Measurements from ENCODE around the gene IKZF3.

DNA sequence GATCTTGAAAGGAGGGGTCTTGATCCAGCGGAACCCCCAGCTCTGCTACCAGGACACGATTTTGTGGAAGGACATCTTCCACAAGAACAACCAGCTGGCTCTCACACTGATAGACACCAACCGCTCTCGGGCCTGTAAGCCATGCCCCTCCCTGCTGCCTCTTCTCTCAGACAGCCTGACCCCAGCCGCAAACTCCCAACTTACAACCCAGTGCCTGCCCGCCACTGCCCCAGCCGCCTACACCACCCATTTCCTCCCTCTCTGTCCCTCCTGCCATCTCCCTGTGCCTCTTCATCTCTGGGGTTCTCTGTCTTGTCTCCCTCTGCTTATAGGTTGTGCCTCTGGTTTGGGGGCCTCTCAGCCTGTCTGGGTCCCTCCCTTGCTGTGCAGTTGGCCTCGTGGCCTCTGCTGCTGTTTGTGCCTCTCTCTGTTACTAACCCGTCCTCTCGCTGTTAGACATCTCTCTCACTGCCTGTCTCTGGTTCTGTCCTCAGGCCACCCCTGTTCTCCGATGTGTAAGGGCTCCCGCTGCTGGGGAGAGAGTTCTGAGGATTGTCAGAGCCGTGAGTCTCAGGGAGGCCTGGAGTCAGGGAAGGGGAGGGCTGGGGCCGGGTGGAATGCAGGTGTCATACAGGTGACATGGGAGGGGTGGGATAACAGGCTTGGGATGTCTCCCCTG lies 154.7 kb downstream of the IKZF3 start:
- TF ChIP-seq, protein P1, sequence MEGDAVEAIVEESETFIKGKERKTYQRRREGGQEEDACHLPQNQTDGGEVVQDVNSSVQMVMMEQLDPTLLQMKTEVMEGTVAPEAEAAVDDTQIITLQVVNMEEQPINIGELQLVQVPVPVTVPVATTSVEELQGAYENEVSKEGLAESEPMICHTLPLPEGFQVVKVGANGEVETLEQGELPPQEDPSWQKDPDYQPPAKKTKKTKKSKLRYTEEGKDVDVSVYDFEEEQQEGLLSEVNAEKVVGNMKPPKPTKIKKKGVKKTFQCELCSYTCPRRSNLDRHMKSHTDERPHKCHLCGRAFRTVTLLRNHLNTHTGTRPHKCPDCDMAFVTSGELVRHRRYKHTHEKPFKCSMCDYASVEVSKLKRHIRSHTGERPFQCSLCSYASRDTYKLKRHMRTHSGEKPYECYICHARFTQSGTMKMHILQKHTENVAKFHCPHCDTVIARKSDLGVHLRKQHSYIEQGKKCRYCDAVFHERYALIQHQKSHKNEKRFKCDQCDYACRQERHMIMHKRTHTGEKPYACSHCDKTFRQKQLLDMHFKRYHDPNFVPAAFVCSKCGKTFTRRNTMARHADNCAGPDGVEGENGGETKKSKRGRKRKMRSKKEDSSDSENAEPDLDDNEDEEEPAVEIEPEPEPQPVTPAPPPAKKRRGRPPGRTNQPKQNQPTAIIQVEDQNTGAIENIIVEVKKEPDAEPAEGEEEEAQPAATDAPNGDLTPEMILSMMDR (IDR thresholded peaks at IDR 0.05; ENCODE audit: low read depth, low read length) = no peak
- TF ChIP-seq EZH2phosphoT487 (IDR thresholded peaks at IDR 0.05; ENCODE audit: low read depth) = no peak
